GM19193 (cell line): ENCODE measurements around the gene AGAP1.

Experiments used
- POLR2A ChIP-seq: IDR thresholded peaks from 4 replicates; pipeline ENCODE4 v1.6.1; 2011; ENCODE audit not compliant: insufficient read depth, insufficient read length; ENCODE audit errors: extremely low read depth

AGAP1 gene

DNA sequence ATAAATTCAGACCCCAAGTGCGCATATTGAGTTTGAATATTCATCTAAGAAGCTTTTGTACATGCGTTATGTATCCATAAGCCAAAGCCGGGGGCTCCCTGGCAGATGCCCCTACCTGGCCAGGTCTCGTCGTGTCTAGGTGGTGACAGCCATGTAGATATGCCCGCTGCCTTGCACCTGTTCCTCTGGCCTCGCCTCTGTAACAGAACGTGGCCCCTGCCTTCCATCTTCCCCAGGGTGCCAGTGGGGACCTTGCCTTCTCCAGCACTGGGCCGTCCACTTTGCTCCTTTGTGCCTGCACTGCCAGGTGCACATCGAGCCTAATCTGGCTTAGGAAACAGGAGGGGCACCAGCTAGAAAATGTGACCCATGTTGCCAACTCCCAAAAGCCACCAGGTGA lies 198.2 kb downstream of the AGAP1 start:
- no peak for TF ChIP-seq POLR2A

DNA sequence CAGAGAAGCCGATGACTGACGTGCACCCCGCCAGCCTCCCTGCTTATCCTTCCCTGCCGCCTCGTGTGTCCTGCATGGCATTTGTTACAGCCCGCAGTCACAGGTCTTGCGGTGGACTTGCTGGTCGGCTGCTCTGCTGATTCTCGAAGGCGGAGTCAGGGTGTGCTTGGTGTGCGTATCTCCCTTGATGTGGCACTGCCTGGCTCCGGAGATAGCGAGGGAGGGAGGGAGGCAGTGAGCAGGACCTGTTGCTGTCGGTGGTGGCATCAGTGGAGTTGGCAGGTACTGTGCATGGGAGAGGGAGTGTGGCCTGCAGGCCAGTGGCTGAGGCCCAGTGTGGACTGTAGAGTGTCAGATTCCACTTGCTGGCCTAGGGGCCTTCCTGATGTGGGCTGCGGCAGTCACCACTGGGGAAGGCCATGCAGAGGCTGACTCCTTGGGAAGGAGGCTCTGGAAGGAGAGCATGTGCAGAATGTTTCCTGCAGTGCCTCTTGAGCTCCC lies 198.9 kb downstream of the AGAP1 start:
- no peak for TF ChIP-seq POLR2A

DNA sequence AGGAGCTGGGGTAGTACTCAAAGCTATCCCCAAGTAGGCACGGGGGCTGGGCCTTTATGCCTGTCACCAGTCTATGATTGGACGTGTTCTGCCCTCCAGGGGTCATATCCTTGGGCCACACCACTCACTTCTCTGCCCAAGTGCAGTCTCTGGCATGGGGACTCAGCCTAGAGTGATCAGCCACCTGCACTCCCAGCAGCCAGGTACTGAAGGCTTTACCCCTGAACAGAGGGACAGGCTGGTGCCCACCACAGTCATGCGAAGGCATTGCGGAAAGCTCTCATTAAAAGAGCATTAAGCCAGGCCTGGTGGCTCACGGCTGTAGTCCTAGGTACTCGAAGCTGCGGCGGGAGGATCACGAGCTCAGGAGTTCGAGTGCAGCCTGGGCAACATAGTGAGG lies 199.4 kb downstream of the AGAP1 start:
- TF ChIP-seq POLR2A: no peak

DNA sequence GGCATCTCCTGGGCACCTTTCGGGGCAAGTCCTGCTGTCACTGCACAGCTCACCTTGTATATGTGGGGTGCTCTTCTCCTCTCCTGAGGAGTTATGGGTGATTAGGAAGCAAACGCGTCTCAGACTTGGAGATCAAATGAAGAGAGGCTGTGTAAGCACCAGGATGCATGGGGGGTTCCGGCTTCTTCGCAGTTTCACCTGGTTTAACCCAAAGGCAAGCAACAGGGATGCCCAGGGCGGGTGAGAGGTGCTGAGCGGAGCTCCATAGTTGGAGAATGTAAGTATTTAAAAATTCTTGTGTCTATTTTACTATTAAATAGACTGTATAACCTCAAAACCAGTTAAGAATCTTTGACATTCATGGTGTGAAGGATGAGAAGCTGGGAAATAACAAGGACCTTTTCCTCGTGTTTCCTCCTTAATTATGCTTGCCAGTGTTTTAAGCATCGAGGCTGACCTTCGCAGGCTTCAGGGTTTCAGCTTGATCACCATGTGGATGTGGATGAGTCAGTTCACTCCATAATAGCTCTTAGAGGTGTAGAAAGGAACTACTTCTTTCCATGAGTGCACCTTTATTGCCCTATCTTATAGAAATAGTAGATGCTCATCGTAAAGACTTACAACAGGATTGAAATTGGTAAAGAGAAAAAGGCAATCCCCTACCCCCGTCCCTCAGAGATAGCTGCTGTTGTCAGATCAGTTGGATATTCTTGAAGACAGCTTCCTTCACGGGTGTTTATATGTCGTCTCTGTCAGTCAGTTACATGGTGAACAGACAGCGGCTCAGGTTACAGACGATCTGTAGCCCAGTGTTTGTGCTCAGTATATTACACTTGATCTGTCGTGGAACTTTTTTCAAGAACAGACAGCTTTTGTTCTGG lies 201.1 kb downstream of the AGAP1 start:
- TF ChIP-seq POLR2A: no peak

DNA sequence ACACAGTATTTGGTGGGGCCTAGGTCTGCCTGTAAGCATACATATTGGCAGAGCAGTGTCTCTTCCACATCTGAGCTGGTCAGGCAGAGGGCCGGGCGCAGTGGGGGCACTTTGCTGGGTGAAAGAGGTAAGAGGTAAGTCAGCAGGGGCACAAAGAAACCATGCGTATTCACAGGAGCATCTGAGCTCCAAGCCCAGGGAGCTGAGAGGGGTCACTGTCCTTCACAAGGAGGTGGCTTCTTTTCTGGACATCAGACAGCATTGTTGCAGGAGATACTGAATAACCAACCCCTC lies 201.7 kb downstream of the AGAP1 start:
- TF ChIP-seq POLR2A: no peak

DNA sequence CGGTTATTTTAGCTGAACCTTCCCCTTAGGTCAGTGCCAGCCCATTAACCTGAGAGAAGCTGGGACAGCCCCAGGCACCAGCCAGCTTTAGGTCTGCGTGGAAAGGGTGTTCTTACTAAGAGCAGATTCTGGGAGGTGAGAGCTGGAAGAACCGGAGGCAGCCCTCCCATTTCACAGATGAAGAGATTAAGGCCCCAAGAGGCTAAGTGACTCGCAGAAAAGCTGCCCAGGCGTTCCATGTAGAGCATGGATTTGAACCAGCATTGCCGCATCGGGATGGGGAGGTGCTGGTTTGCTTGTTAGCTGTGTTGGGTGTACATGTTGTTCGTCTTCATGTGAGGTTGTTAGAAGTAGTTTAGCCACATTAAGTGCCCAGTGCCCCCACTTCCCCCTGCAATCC lies 203.2 kb downstream of the AGAP1 start:
- no peak for TF ChIP-seq POLR2A

DNA sequence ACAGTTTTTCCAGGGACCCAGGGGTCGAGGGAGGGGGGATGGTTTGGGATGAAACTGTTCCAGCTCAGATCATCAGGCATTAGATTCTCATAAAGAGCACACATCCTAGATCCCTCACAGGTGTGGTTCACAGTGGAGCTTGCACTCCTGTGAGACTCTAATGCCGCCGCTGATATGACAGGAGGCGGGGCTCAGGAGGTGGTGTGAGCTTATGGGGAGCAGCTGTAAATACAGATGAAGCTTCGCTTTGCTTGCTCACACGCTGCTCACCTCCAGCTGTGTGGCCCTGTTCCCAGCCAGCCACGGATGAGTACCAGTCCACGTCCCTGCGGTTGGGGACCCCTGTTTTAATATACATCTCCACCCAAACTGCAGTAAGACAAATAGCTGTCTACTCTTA lies 204.2 kb downstream of the AGAP1 start:
- no peak for TF ChIP-seq POLR2A

DNA sequence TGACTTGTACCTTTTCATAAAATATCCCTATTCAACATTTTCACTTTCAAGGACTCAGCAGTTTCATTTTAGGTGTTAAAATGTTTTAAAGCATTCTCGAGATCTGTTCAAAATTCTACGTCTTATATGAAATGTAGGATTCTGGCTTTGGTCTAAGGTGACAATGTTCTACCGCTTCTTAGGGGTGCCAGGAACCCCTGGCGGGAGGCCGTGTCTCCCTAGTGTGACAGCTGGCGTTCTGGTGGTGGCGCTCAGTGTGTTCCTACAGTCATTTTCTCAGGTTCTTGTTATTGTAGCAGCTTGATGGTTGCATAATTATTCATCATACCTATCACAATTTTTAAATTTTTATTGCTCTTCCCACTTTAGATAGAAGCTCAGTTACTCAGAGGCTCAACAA lies 204.6 kb downstream of the AGAP1 start:
- no peak for TF ChIP-seq POLR2A

DNA sequence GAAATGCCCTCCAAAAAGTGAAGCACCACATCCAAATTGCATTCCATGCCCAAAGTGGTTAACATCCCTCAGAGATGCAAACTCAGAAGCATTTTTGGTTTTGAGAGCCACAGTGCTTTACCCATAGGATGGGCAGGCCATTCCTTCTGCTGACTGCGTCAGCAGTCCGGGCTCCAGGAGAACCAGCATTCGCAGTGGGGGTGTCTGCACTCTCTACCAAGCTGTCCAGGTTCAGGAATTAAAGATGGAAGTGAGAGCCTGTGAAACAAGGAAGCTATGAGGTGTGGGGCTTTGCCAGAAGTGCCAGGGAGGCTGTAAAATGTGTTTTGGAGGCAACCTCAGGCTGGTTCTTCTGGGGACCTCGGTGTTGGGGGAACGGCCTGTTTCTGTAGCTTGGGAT lies 205.7 kb downstream of the AGAP1 start:
- TF ChIP-seq POLR2A: no peak

DNA sequence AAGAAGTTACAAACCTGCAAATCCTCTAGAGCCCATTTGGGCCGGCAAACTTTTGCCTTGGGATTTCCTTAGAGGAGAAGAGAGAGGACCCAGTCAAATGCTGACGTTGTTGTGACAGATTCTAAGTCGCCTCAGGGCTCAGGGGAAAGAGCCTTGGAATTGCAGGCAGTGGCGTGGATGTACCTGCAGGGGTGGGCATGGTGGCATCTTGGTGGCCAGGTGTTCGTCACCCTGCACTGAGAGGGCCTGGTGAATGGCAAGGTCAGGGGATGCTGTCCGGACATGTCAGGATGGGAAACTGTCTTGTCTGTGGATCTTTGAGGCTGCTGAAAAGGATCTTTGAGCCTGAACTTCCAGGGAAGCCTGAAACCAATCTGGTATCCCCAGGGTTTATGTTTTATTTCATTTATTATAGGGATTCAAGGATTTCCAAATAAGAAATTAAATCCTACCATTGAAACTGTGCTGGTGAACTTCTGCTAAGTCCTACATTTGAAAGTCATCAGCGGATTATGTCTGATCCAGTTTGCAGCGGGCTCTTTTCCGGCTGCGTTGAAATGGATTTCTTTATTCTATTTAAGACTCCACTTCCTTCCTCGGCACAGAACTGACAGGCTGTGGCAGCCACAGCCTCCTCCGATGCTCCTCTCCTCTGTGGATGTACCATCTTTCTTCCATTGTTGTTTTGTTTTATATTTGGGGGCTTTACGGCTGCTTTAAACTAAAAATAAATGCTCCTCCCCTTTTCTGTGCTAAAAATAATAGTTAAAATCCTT lies 207.6 kb downstream of the AGAP1 start:
- no peak for TF ChIP-seq POLR2A

DNA sequence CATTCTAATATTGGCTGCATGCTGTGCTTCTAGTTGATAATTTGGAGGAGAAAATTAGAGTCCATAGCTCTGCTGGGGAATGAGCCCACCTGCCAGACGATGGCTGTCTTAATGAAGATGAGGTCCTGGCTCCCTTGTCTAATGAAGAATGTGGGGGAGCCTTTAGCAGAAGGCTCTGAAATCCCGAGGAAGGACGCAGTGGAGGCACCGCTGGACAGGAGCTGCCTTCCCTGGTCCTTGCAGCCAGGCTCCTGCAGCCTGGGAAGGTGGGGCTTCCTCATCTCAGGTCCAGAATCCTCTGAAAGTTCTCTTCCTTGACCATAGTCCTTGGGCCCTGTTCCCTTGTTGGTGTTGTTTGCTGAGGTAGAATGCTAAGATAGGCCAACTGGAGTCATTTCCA lies 208.3 kb downstream of the AGAP1 start:
- TF ChIP-seq POLR2A: no peak

DNA sequence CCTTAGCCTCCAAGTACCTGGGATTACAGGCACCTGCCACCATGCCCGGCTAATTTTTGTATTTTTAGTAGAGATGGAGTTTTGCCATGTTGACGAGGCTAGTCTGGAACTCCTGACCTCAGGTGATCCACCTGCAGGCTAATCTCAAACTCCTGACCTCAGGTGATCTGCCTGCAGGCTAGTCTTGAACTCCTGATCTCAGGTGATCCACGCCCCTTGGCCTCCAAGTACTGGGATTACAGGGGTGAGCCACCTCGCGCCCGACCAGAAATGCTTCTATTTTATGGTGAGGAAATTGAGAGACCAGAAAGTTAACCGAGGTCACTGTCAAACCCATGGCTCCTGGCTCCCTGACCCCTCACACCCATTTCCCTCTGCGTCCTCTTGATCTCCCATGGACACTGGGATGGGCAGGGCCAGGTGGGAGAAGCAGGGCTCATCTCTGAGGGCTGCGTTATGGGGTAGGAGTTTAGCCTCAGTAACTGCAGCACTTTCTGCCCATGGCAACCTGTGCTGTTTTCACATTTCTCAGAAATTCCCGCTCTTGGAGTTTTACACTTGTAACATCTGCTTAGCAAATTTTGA lies 210.0 kb downstream of the AGAP1 start:
- TF ChIP-seq POLR2A: no peak

DNA sequence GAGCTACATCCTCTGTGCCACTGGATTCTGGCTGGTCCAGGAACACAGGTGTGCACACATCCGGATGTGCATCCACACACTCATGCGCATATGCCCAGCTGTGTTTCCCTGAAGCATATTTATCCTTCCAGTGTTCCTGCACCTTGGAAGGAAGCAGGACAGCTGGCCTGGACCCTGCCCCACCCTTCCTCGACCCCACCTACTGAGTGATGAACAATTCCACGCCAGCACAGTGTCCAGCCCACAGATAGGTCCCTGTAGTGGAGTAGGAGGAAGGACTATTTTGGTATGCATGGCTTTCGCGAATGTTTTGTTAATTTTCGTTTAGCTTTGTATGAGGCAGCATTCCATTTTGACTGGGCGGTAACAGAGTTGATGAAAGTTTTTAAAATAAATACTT lies 211.5 kb downstream of the AGAP1 start:
- TF ChIP-seq POLR2A: no peak

DNA sequence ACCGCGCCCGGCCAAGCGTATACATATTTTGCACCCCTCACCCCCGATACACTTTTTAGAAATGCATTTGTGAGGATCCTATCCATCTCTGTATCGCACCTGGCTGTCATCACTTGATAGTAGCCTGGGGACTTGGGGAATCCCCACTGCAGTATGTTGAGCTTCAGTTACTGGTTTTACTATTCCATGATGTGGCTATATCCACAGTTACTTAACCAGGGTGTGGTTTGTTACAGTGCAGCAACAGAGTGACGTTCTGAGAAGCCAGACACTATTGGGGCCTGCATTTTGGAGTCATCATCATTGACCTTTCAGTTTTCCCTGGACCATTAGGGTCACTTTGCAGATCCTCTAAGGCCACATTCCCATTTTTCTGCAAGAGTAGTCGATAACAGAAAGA lies 212.7 kb downstream of the AGAP1 start:
- no peak for TF ChIP-seq POLR2A

DNA sequence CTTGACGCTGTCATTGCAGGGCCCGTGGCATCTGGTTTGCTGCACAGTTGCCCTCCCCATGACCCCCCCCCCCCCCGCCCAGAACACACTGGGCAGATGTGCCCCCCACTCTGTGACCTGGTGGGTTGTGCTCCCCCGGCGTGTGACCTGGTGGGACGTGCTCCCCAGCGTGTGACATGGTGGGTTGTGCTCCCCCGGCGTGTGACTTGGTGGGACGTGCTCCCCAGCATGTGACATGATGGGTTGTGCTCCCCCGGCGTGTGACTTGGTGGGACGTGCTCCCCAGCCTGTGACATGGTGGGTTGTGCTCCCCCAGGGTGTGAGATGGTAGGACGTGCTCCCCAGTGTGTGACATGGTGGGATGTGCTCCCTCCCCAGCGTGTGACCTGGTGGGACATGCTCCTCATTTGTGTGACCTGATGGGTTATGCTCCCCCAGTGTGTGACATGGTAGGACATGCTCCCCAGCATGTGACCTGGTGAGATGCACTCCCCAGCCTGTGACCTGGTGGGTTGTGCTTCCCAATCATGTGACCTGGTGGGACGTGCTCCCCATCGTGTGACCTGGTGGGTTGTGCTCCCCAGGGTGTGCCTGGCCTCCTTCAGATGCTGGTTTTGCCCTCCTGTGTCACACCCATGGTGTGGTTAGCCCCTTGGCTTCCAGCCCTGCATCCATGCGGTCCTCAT lies 213.7 kb downstream of the AGAP1 start:
- no peak for TF ChIP-seq POLR2A
